HFFc6 (cell line): ENCODE results near the gene IGFBP5. TPM values are rescaled to one million over a fixed set of nuclear protein-coding genes. Genes with fewer than 3 reads are reported as not detected.

Experiments used
- DNase-seq: peaks from one replicate; pipeline ENCODE4 v3.0.0-alpha.2; 2018
- H3K27ac Mint-ChIP-seq: 2 replicates; pipeline ENCODE4 v1.8.0; 2020; ENCODE audit warnings: mild to moderate bottlenecking, mixed read lengths
- H3K27me3 Mint-ChIP-seq: 2 replicates; pipeline ENCODE4 v1.8.0; 2021; ENCODE audit warnings: mild to moderate bottlenecking, moderate library complexity, mixed read lengths; ENCODE audit not compliant: insufficient read depth
- H3K36me3 Mint-ChIP-seq: 2 replicates; pipeline ENCODE4 v1.8.0; 2021; ENCODE audit warnings: low read depth, mixed read lengths
- H3K4me1 Mint-ChIP-seq: 2 replicates; pipeline ENCODE4 v1.8.0; 2020; ENCODE audit warnings: low read depth, mixed read lengths
- H3K4me3 Mint-ChIP-seq: 2 replicates; pipeline ENCODE4 v1.8.0; 2020; ENCODE audit warnings: mild to moderate bottlenecking, moderate library complexity, mixed read lengths
- H3K9me3 Mint-ChIP-seq: 2 replicates; pipeline ENCODE4 v1.8.0; 2020; ENCODE audit warnings: mild to moderate bottlenecking, mixed read lengths
- total RNA-seq, 6 experiments: library from RNA; stranded (reverse); fragmentation: NEBNext Ultra II Directional; extraction: Animal tissue kit (Norgen Biotek cat#: 25700); gene quantifications; 2 replicates in 1 of 6; 3 replicates in 5 of 6; pipeline ENCODE4 v1.2.3, GENCODE V29; 2021
- TF ChIP-seq, protein P1 (sequence below): fragments of 200-600 bp; sonication (generic); IDR thresholded peaks from 2 replicates; pipeline ENCODE4 v1.5.0; 2021; ENCODE audit warnings: antibody characterized with exemption, mild to moderate bottlenecking

IGFBP5 gene
- total RNA-seq, 6 experiments from 2014 or later, result 63.2 to 125 (median 68.6) TPM

- DNase-seq, result no peak
- TF ChIP-seq, protein P1, sequence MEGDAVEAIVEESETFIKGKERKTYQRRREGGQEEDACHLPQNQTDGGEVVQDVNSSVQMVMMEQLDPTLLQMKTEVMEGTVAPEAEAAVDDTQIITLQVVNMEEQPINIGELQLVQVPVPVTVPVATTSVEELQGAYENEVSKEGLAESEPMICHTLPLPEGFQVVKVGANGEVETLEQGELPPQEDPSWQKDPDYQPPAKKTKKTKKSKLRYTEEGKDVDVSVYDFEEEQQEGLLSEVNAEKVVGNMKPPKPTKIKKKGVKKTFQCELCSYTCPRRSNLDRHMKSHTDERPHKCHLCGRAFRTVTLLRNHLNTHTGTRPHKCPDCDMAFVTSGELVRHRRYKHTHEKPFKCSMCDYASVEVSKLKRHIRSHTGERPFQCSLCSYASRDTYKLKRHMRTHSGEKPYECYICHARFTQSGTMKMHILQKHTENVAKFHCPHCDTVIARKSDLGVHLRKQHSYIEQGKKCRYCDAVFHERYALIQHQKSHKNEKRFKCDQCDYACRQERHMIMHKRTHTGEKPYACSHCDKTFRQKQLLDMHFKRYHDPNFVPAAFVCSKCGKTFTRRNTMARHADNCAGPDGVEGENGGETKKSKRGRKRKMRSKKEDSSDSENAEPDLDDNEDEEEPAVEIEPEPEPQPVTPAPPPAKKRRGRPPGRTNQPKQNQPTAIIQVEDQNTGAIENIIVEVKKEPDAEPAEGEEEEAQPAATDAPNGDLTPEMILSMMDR, result no peak
- Mint-ChIP-seq H3K9me3 (no peaks in the 10 kb centered on the region), H3K36me3 (no peaks in the 10 kb centered on the region), H3K27me3 (peaks cover 26% of the 10 kb centered on the region), H3K4me1 (peaks cover 15% of the 10 kb centered on the region), H3K4me3 (no peak overlapping the region), H3K27ac (no peak overlapping the region)
Measured at GRCh38 chr2:216652566-216652965, 42.8 kb downstream of the IGFBP5 start.

DNA sequence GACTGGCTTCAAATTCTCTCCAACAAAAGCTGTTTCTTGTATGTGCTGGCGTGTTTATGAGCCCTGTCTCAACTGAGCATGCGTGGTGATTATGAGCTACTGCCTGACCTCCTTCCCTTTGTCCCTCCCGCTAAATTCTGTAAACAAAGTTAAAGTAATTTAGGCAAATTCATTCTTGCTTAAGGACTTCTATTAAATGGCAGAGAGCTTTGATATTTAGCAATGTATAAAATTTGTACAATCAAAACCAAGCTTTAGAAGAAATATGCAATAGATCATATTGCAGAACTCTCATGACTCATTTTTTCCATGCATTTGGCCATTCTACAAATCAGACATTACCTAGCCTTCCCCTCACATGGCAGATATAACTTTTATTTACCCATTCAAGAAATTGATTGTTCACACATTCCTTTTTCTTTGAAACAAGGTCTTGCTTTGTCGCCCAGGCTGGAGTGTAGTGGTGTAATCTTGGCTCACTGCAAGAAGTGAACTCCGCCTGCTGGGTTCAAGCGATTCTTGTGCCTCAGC is 43.9 kb downstream of the IGFBP5 start:
- H3K27ac Mint-ChIP-seq, result no peak overlapping the region

DNA sequence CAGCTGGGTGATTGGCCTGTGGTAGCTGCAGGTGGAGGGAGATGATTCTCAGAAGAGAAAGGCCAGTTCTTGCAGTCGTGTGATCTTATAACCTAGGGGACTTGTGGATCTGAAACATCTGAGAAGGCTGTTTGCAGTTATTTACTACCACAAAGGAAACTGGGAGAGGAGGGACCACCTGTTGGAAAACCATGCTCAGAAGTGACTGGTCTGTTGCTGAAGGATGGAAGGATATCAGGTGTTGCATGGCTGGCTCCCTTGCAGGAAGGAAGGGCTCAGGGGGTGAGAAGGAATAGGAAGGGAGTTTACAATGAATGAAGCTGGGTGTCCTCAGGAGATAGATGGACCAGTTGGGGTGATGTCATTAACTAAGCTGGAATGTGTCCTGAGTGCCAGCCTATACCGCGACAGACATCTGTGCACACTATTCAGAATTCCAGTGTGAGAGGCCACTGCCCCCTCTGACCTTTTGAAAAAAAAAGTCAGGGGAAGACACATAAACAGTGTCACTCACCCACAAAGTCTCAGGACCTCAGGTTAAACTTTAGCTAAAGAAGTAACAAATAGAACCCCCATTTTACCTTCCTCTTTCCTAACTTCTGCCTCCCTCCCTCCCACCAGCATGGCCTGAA is 44.6 kb downstream of the IGFBP5 start:
- Mint-ChIP-seq H3K27ac (no peak overlapping the region), H3K9me3 (no peaks in the 10 kb centered on the region), H3K4me1 (peaks cover 15% of the 10 kb centered on the region), H3K27me3 (peaks cover 13% of the 10 kb centered on the region), H3K36me3 (no peaks in the 10 kb centered on the region), H3K4me3 (no peak overlapping the region)
- TF ChIP-seq, protein P1, result no peak
- no peak for DNase-seq

More for the DNA sequence above, 43.9 kb downstream of the IGFBP5 start:
- Mint-ChIP-seq H3K36me3 (no peaks in the 10 kb centered on the region), H3K4me1 (peaks cover 15% of the 10 kb centered on the region), H3K9me3 (no peaks in the 10 kb centered on the region), H3K27me3 (peaks cover 15% of the 10 kb centered on the region), H3K4me3 (no peak overlapping the region)
- DNase-seq, result peak; percentile 29
- TF ChIP-seq, protein P1, result no peak

DNA sequence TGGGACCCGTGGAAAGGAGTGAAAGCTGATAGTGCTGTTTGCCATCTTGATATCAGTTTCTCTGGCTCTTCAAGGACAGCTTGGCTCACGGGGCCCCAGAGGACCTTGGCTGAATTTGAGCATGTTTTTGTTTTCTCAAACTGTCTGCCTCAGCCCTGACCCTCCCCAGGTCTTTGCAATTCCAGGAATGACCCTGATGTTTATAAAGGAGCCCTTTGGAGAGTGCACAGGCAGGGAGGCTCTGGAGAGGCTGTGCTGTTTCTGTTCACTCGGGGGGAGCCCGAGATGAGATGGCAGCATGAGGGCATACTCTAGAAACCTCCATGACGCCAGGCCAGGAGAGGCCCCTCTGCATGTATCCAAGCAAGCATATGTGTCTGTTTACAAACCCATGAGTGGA is 45.8 kb downstream of the IGFBP5 start:
- Mint-ChIP-seq H3K4me3 (no peak overlapping the region), H3K4me1 (peaks cover 15% of the 10 kb centered on the region), H3K36me3 (no peaks in the 10 kb centered on the region), H3K27ac (no peak overlapping the region), H3K27me3 (peaks cover 13% of the 10 kb centered on the region), H3K9me3 (no peaks in the 10 kb centered on the region)
- DNase-seq, result no peak
- TF ChIP-seq, protein P1, result no peak

DNA sequence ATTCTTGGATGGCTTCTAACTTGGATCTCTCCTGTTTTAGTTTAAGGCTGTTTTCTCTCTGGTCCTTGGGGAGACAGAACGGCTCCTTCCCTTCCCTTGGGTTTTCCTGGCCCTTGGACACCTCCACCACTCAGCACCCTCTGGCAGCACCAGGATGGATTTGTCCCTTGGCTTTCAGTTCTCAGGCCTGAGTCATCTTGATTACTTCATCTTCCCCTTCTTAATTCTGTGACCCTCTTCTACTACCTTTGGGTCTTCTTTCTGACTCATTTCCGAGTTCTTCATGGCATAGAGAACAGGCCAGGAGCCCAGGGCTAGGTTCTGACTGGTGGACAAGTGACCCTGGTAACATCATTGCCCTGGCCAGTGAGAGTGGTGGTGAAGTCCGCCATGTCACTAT is 47.2 kb downstream of the IGFBP5 start:
- Mint-ChIP-seq H3K27me3 (peaks cover 13% of the 10 kb centered on the region), H3K36me3 (no peaks in the 10 kb centered on the region), H3K4me3 (no peak overlapping the region), H3K27ac (no peak overlapping the region), H3K9me3 (no peaks in the 10 kb centered on the region), H3K4me1 (peaks cover 15% of the 10 kb centered on the region)
- TF ChIP-seq, protein P1, result no peak
- DNase-seq, result peak; percentile 15
